ENCODE data around the gene MED29.

MED29 gene

DNA sequence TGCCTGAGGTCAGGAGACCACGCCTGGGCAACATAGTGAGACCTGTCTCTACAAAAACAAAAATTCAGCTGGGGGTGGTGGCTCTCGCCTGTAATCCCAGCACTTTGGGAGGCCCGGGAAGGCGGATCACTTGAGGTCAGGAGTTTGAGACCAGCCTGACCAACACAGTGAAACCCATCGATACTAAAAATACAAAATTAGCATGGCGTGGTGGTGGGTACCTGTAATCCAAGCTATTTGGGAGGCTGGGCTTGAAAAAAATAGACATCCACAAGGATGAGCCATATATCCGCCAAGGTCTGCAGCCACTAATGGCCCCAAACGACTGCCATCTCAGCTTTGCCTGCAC, 41.5 kb downstream of the MED29 start:
- no peak overlapping the region for H3K27ac ChIP-seq
- H3K4me3 ChIP-seq = no peak overlapping the region

GRCh38 chr19:39433480-39434079, 42.4 kb downstream of the MED29 start:
- no peak for DNase-seq (ENCODE audit: low spot score)
- TF ChIP-seq, protein P1, sequence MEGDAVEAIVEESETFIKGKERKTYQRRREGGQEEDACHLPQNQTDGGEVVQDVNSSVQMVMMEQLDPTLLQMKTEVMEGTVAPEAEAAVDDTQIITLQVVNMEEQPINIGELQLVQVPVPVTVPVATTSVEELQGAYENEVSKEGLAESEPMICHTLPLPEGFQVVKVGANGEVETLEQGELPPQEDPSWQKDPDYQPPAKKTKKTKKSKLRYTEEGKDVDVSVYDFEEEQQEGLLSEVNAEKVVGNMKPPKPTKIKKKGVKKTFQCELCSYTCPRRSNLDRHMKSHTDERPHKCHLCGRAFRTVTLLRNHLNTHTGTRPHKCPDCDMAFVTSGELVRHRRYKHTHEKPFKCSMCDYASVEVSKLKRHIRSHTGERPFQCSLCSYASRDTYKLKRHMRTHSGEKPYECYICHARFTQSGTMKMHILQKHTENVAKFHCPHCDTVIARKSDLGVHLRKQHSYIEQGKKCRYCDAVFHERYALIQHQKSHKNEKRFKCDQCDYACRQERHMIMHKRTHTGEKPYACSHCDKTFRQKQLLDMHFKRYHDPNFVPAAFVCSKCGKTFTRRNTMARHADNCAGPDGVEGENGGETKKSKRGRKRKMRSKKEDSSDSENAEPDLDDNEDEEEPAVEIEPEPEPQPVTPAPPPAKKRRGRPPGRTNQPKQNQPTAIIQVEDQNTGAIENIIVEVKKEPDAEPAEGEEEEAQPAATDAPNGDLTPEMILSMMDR (IDR thresholded peaks at IDR 0.05) = no peak
- H3K27ac ChIP-seq = no peak overlapping the region
- H3K4me3 ChIP-seq = peak overlapping the region; percentile 97

More for the DNA sequence above, 41.5 kb downstream of the MED29 start:
- TF ChIP-seq, protein P1 (IDR thresholded peaks at IDR 0.05) = no peak
- no peak for DNase-seq (ENCODE audit: low spot score)

DNA sequence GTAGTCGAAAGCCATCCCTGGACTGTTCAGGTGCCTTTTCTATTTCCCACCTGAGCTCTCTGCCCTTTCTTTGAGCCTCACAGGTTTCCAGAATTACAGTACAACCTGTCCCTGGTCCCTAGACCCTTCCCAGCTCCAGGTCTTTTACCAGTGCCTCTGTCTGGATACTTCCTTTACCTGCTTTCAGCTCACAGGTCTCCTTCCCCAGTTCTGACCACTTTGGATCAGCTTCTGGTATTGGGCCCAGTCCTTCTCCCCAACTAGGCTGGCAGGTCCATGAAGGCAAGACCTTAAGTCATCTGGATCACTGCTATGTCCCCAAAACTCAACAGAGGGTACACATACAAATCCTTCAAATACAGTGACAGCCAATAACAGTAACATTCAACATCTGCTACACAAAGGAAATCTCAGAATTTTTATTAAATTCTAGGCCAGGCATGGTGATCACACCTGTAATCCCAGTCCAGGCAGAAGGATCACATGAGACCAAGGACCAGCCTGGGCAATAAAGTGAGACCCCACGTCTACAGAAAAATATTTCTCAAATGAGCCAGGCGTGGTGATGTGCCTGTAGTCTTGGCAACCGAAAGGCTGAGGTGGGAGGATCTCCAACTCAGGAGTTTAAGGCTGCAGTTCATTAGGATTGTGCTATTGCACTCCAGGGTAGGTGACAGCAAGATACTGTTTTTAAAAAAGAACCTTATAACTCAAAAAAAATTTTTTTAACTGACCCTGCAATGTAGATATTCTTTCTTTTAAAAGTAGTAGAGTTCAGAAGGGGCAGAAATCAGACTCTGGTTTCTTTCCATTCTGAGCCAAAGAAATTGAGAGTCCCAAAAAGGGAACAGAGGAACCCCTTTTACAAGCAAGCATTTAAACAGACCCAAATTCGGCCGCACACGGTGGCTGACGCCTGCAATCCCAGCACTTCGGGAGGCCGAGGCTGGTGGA, 43.2 kb downstream of the MED29 start:
- Histone ChIP-seq H3K4me3 (peak overlapping the region; percentile 97), H3K27ac (peak overlapping the region; percentile 80 to 87)
- TF ChIP-seq, protein P1 (IDR thresholded peaks at IDR 0.05) = no peak
- no peak for DNase-seq (ENCODE audit: low spot score)

DNA sequence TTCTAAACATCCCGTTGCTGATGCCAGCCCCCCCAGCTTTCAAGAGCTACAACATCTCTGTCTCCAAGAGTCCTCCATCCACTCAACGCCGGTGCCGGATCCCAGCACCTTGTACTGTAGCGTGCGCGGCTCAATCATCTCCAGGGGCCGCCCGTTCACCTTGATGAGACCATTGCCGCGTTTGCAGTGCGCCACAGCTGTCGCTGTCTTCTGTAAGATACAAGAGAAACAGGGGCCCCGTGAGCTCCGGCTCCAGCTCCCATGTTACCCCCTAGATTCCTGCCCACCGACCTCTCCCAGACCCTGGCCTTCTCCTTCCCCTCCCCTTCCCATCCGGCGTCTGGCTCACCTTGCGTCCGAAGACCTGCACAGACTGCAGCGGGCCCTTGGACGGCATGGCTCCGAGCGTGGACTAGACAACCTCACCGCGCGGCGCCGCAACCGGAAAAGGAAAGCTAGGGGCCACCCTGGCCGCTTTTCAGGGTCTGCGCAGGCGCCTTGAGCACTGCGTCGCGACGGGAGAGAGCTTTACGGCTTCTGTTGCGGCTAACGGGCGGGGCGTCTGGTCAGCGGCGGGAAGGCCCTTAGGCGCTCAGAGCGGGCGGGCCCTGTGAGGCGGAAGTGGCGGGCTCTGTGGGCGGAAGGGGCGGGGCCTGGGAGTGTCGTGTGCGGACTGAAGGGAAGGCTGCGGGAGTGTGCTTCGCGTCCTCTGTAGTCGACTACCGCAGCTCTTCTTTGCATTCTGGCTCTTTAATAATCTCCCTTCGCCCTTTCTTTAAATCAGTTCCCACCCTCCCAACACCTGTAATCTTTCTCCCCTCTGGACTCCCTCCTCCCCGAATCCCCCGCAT, 44.5 kb downstream of the MED29 start, which contains the start of gene RPS16:
RPS16 (minus strand) TSS at position 451 of the 851 bp plus-strand sequence; CDS start at position 397, 54 bp downstream.
- TF ChIP-seq, protein P1 (IDR thresholded peaks at IDR 0.05) = no peak
- peak within 1 kb of the TSS; percentile 97 for H3K4me3 ChIP-seq
- peak within 1 kb of the TSS; percentile 80 to 87 for H3K27ac ChIP-seq
- peak; percentile 99 for DNase-seq (ENCODE audit: low spot score)

- DNase-seq (ENCODE audit: low spot score) = no peak
- peak overlapping the region; percentile 97 for H3K4me3 ChIP-seq
- TF ChIP-seq, protein P1 (IDR thresholded peaks at IDR 0.05) = no peak
- H3K27ac ChIP-seq = peak overlapping the region; percentile 70 to 87
Measured at GRCh38 chr19:39436350-39436716, 45.2 kb downstream of the MED29 start.

DNA sequence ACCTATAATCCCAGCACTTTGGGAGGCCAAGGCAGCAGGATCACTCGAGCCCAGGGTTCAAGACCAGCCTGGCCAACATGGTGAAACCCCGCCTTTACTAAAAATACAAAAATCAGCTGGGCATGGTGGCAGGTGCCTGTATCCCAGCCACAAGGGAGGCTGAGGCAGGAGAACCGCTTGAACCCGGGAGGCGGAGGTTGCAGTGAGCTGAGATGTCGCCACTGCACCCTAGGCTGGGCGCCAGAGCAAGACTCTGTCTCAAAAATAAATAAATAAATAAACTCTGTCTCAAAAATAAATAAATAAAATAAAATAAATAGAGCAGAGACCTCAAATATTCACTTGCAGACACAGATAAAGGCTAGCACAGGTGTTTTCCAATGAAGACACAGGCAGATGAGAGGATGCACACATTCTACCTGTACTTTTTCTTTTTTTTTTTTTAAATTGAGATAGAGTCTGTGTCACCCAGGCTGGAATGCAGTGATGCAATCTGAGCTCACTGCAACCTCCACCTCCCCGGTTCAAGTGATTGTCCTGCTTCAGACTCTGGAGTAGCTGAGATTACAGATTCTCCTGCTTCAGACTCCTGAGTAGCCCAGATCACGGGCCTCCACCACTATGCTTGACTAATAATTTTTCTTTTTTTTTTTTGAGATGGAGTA, 47.2 kb downstream of the MED29 start:
- Histone ChIP-seq H3K27ac (no peak overlapping the region), H3K4me3 (no peak overlapping the region)
- TF ChIP-seq, protein P1 (IDR thresholded peaks at IDR 0.05) = no peak
- no peak for DNase-seq (ENCODE audit: low spot score)

All from coronary artery (tissue), 2 donors.